ENCODE data around the gene TWF2. TPM values are rescaled to one million over a fixed set of nuclear protein-coding genes. Genes with fewer than 3 reads are reported as not detected.

TWF2 gene
- polyA plus RNA-seq, 3 donors: 141 to 199 (median 176) TPM

- Mint-ChIP-seq H3K4me1 (peaks cover 37% of the 10 kb centered on the region), H3K36me3 (peaks cover 62 to 68% of the 10 kb centered on the region in 2 donors), H3K9me3 (no peaks in the 10 kb centered on the region), H3K27me3 (ENCODE audit: low read depth in 3 of 3) (peaks cover 0 to 2% (median 1%) of the 10 kb centered on the region in 3 donors), H3K27ac (peak overlapping the region in 3 of 7 donors; percentile 41 to 69 (median 55)), H3K4me3 (no peak overlapping the region)
- Histone ChIP-seq H3K79me2 (ENCODE audit: insufficient read depth, low read length) (peaks cover 17% of the 10 kb centered on the region), H3K4me3 (replicated peaks in 1 of 3; ENCODE audit: low read depth in 2 of 3, low read length in 3 of 3) (no peak overlapping the region), H3K9ac (ENCODE audit: insufficient read depth, low read length, poor library complexity, severe bottlenecking) (no peak overlapping the region), H3K27me3 (ENCODE audit: control insufficient read depth in 2 of 2, insufficient read depth in 2 of 2, low read length in 2 of 2) (no peaks in the 10 kb centered on the region), H3K36me3 (replicated peaks in 1 of 2; ENCODE audit: control insufficient read depth in 1 of 2, insufficient read depth in 2 of 2, low read length in 2 of 2) (peaks cover 50 to 64% of the 10 kb centered on the region in 2 donors), H2AFZ (ENCODE audit: insufficient read depth, low read depth, low read length, poor library complexity, severe bottlenecking) (no peak overlapping the region), H3K4me2 (replicated peaks; ENCODE audit: extremely low read depth, low read length, poor library complexity, severe bottlenecking) (no peak overlapping the region), H4K20me1 (ENCODE audit: insufficient read depth, low read length) (peaks cover 70% of the 10 kb centered on the region), H3K4me1 (ENCODE audit: control insufficient read depth in 1 of 2, insufficient read depth in 2 of 2, low read length in 2 of 2) (peaks cover 22 to 33% of the 10 kb centered on the region in 2 donors), H3K27ac (ENCODE audit: low read depth in 1 of 2, low read length in 2 of 2) (no peak overlapping the region), H3K9me3 (replicated peaks in 1 of 2; ENCODE audit: control insufficient read depth in 1 of 2, insufficient read depth in 1 of 2, low read length in 2 of 2) (no peaks in the 10 kb centered on the region)
- WGBS (ENCODE audit: insufficient coverage): 94% methylated on average over 2 of the region's 7 CpGs
- no peak for TF ChIP-seq CTCF (IDR thresholded peaks at IDR 0.05)
- intact Hi-C loops (cut with micrococcal nuclease): no loop called here
- no peak for DNase-seq
Observed at GRCh38 chr3:52227766-52228165, 11.2 kb downstream of the TWF2 start.

- intact Hi-C loops (cut with micrococcal nuclease): no loop called here
- Histone ChIP-seq H3K4me1 (ENCODE audit: control insufficient read depth in 1 of 2, insufficient read depth in 2 of 2, low read length in 2 of 2) (peaks cover 22 to 27% of the 10 kb centered on the region in 2 donors), H3K4me3 (replicated peaks in 1 of 3; ENCODE audit: low read depth in 2 of 3, low read length in 3 of 3) (no peak overlapping the region), H4K20me1 (ENCODE audit: insufficient read depth, low read length) (peaks cover 64% of the 10 kb centered on the region), H3K9me3 (replicated peaks in 1 of 2; ENCODE audit: control insufficient read depth in 1 of 2, insufficient read depth in 1 of 2, low read length in 2 of 2) (no peaks in the 10 kb centered on the region), H3K4me2 (replicated peaks; ENCODE audit: extremely low read depth, low read length, poor library complexity, severe bottlenecking) (no peak overlapping the region), H3K27me3 (ENCODE audit: control insufficient read depth in 2 of 2, insufficient read depth in 2 of 2, low read length in 2 of 2) (no peaks in the 10 kb centered on the region), H3K36me3 (replicated peaks in 1 of 2; ENCODE audit: control insufficient read depth in 1 of 2, insufficient read depth in 2 of 2, low read length in 2 of 2) (peaks cover 45 to 58% of the 10 kb centered on the region in 2 donors), H3K9ac (ENCODE audit: insufficient read depth, low read length, poor library complexity, severe bottlenecking) (no peak overlapping the region), H2AFZ (ENCODE audit: insufficient read depth, low read depth, low read length, poor library complexity, severe bottlenecking) (no peak overlapping the region), H3K27ac (ENCODE audit: low read depth in 1 of 2, low read length in 2 of 2) (no peak overlapping the region), H3K79me2 (ENCODE audit: insufficient read depth, low read length) (peaks cover 11% of the 10 kb centered on the region)
- Mint-ChIP-seq H3K4me3 (no peak overlapping the region), H3K27me3 (ENCODE audit: low read depth in 3 of 3) (peaks cover 0 to 2% (median 1%) of the 10 kb centered on the region in 3 donors), H3K9me3 (no peaks in the 10 kb centered on the region), H3K36me3 (peaks cover 63 to 67% of the 10 kb centered on the region in 2 donors), H3K27ac (peak overlapping the region in 3 of 7 donors; percentile 56 to 83 (median 77)), H3K4me1 (peaks cover 35% of the 10 kb centered on the region)
- no peak for TF ChIP-seq CTCF (IDR thresholded peaks at IDR 0.05)
- 88% methylated on average over 4 of the region's 4 CpGs for WGBS (ENCODE audit: insufficient coverage)
- no peak for DNase-seq
Observed at GRCh38 chr3:52227117-52227516, 11.8 kb downstream of the TWF2 start.

Measured in CD14-positive monocyte (primary cell).